ENCODE results near the gene CCDC88C. TPM values are rescaled to one million over a fixed set of nuclear protein-coding genes. Genes with fewer than 3 reads are reported as not detected.
A peak's percentile ranks its signal among the peaks of the same experiment; 100 is the strongest.

Gene CCDC88C
- total RNA-seq, 1 experiment from 2014 or later: 29.8 TPM

GRCh38 chr14:91367173-91368171, 50.1 kb downstream of the CCDC88C start:
- POLR2A ChIA-PET: no interaction called here
- BruUV-seq (replicated peaks): no TSS peak
- Histone ChIP-seq H3K4me1 (no peaks in the 10 kb centered on the region), H3K36me3 (ENCODE audit: control insufficient read depth, insufficient read depth, low read length) (no peaks in the 10 kb centered on the region), H3K4me3 (ENCODE audit: low read depth, low read length) (no peak overlapping the region), H3K27me3 (replicated peaks; ENCODE audit: control insufficient read depth, insufficient read depth, low read length) (no peaks in the 10 kb centered on the region), H3K9me3 (no peaks in the 10 kb centered on the region)
- DNase-seq: no peak
- H3K4me3 Mint-ChIP-seq (ENCODE audit: unreplicated experiment): no peak overlapping the region
- peak overlapping the region; percentile 1 for H3K27ac Mint-ChIP-seq (ENCODE audit: unreplicated experiment)
- no peaks in the 10 kb centered on the region for H3K4me1 Mint-ChIP-seq (ENCODE audit: low read depth, unreplicated experiment)
- no peaks in the 10 kb centered on the region for H3K27me3 Mint-ChIP-seq (ENCODE audit: insufficient read depth, unreplicated experiment)
- intact Hi-C loops (cut with micrococcal nuclease; ENCODE audit: unreplicated experiment): no loop called here
- H3K9me3 Mint-ChIP-seq (ENCODE audit: unreplicated experiment): no peaks in the 10 kb centered on the region
- no peak for TF ChIP-seq CTCF (IDR thresholded peaks at IDR 0.05; ENCODE audit: insufficient read depth in 1 of 2, low read depth in 1 of 2, low read length in 1 of 2, severe bottlenecking in 1 of 2, unreplicated experiment in 1 of 2)
- CTCF ChIA-PET: interaction anchor here (0.6 kb wide), 1 partner anchor 44 kb away, joined by 4 read pairs; no protein-coding TSS in a partner anchor
- no peaks in the 10 kb centered on the region for H3K36me3 Mint-ChIP-seq (ENCODE audit: insufficient read depth, unreplicated experiment)

- H3K4me3 Mint-ChIP-seq (ENCODE audit: unreplicated experiment): no peak overlapping the region
- no peaks in the 10 kb centered on the region for H3K36me3 Mint-ChIP-seq (ENCODE audit: insufficient read depth, unreplicated experiment)
- ChIA-PET POLR2A (no interaction called here), CTCF (interaction anchor here (0.6 kb wide), 1 partner anchor 43 kb away, joined by 4 read pairs; no protein-coding TSS in a partner anchor)
- H3K27ac Mint-ChIP-seq (ENCODE audit: unreplicated experiment): no peak overlapping the region
- no peaks in the 10 kb centered on the region for H3K9me3 ChIP-seq
- no peaks in the 10 kb centered on the region for H3K36me3 ChIP-seq (ENCODE audit: control insufficient read depth, insufficient read depth, low read length)
- no peaks in the 10 kb centered on the region for H3K4me1 Mint-ChIP-seq (ENCODE audit: low read depth, unreplicated experiment)
- H3K4me1 ChIP-seq: no peaks in the 10 kb centered on the region
- no peaks in the 10 kb centered on the region for H3K27me3 Mint-ChIP-seq (ENCODE audit: insufficient read depth, unreplicated experiment)
- DNase-seq: no peak
- no peak overlapping the region for H3K4me3 ChIP-seq (ENCODE audit: low read depth, low read length)
- H3K9me3 Mint-ChIP-seq (ENCODE audit: unreplicated experiment): no peaks in the 10 kb centered on the region
- BruUV-seq (replicated peaks): no TSS peak
- intact Hi-C loops (cut with micrococcal nuclease; ENCODE audit: unreplicated experiment): no loop called here
- H3K27me3 ChIP-seq (replicated peaks; ENCODE audit: control insufficient read depth, insufficient read depth, low read length): no peaks in the 10 kb centered on the region
- TF ChIP-seq CTCF (IDR thresholded peaks at IDR 0.05; ENCODE audit: insufficient read depth in 1 of 2, low read depth in 1 of 2, low read length in 1 of 2, severe bottlenecking in 1 of 2, unreplicated experiment in 1 of 2): no peak
Measured at GRCh38 chr14:91366749-91367148, 50.9 kb downstream of the CCDC88C start.

GRCh38 chr14:91365552-91365951, 52.1 kb downstream of the CCDC88C start:
- Histone ChIP-seq H3K9me3 (no peaks in the 10 kb centered on the region), H3K4me3 (ENCODE audit: low read depth, low read length) (no peak overlapping the region), H3K4me1 (peaks cover 4% of the 10 kb centered on the region; the same call in 1 of the 2 replicates), H3K36me3 (ENCODE audit: control insufficient read depth, insufficient read depth, low read length) (no peaks in the 10 kb centered on the region), H3K27me3 (replicated peaks; ENCODE audit: control insufficient read depth, insufficient read depth, low read length) (no peaks in the 10 kb centered on the region)
- Mint-ChIP-seq H3K9me3 (ENCODE audit: unreplicated experiment) (no peaks in the 10 kb centered on the region), H3K36me3 (ENCODE audit: insufficient read depth, unreplicated experiment) (no peaks in the 10 kb centered on the region), H3K4me1 (ENCODE audit: low read depth, unreplicated experiment) (no peaks in the 10 kb centered on the region), H3K4me3 (ENCODE audit: unreplicated experiment) (no peak overlapping the region), H3K27me3 (ENCODE audit: insufficient read depth, unreplicated experiment) (no peaks in the 10 kb centered on the region), H3K27ac (ENCODE audit: unreplicated experiment) (no peak overlapping the region)
- CTCF ChIA-PET: no interaction called here
- no peak for DNase-seq
- no peak for TF ChIP-seq CTCF (IDR thresholded peaks at IDR 0.05; ENCODE audit: insufficient read depth in 1 of 2, low read depth in 1 of 2, low read length in 1 of 2, severe bottlenecking in 1 of 2, unreplicated experiment in 1 of 2)
- intact Hi-C loops (cut with micrococcal nuclease; ENCODE audit: unreplicated experiment): no loop called here
- POLR2A ChIA-PET: no interaction called here
- no TSS peak for BruUV-seq (replicated peaks)
